GM12878 (cell line): ENCODE measurements around the gene TRIM77. TPM values are rescaled to one million over a fixed set of nuclear protein-coding genes. Genes with fewer than 3 reads are reported as not detected.
"Not testable (repeated sequence)": the region's sequence is repeated elsewhere in the genome, so short reads cannot be mapped to it uniquely, and the experiment has no call there.

ENCODE experiments used
- ATAC-seq: fragments of 200-7000 bp; cut with Tn5 transposase; 3 replicates; pipeline ENCODE4 v1.9.1; 2020; ENCODE audit warnings: mild to moderate bottlenecking, moderate library complexity
- BruUV-seq: library from RNA; stranded (reverse); fragments of 400-500 nt; replicated peaks from 2 replicates; lab custom pipeline; 2021; lab: Mats Ljungman, UMichigan
- CTCF ChIA-PET: fragments of 300-600 bp; sonication (Branson Sonifier 250); formaldehyde crosslinking; extraction: SDS; loops from one replicate; lab custom pipeline; 2021; ENCODE audit warnings: inconsistent platforms; lab: Yijun Ruan, JAX
- POLR2A ChIA-PET: fragments of 350-600 bp; formaldehyde crosslinking; extraction: SDS; loops from one replicate; lab custom pipeline; 2021; ENCODE audit warnings: inconsistent platforms; lab: Charles Lee
- RAD21 ChIA-PET: fragments of 300-600 bp; sonication (Branson Sonifier 250); formaldehyde crosslinking; loops from one replicate; lab custom pipeline; 2023; ENCODE audit warnings: antibody characterized with exemption; ENCODE audit not compliant: unreplicated experiment; lab: Charles Lee
- SMC1A ChIA-PET: fragments of 300-600 bp; sonication (Branson Sonifier 250); formaldehyde crosslinking; loops from one replicate; lab custom pipeline; 2023; ENCODE audit not compliant: unreplicated experiment, uncharacterized antibody; lab: Charles Lee
- DNase-seq: peaks from one replicate; pipeline ENCODE4 v3.0.0-alpha.2; 2011; ENCODE audit warnings: low read depth, low spot score
- FAIRE-seq: peaks from 3 replicates; lab custom pipeline; 2011; peaks lifted over from hg19 to GRCh38; lab: Jason Lieb, UNC
- H2AFZ ChIP-seq: 2 replicates; pipeline ENCODE4 v1.6.0; 2011; ENCODE audit warnings: low read depth, low read length, control low read depth; ENCODE audit not compliant: control insufficient read depth
- H3K27ac ChIP-seq: 2 replicates; pipeline ENCODE4 v1.5.1; 2011; ENCODE audit warnings: control low read depth; ENCODE audit not compliant: control insufficient read depth, insufficient read depth
- H3K27me3 ChIP-seq, 2 experiments: replicated peaks in 1 of 2; 2 replicates each; pipeline versions ENCODE4 v1.6.0 to v1.6.1; 2011; ENCODE audit warnings: low read length in 1 of 2; ENCODE audit not compliant: control insufficient read depth in 2 of 2, insufficient read depth in 2 of 2
- H3K36me3 ChIP-seq, 2 experiments: 2 replicates each; pipeline ENCODE4 v1.5.1; 2011; ENCODE audit warnings: low read length in 1 of 2; ENCODE audit not compliant: control insufficient read depth in 2 of 2, insufficient read depth in 2 of 2
- H3K4me1 ChIP-seq: 2 replicates; pipeline ENCODE4 v1.6.1; 2011; ENCODE audit warnings: mild to moderate bottlenecking, low read length, moderate library complexity, mixed read lengths; ENCODE audit not compliant: control insufficient read depth, insufficient read depth
- H3K4me2 ChIP-seq: 2 replicates; pipeline ENCODE4 v1.6.0; 2011; ENCODE audit warnings: control low read depth; ENCODE audit not compliant: control insufficient read depth, insufficient read depth
- H3K4me3 ChIP-seq: fragments of 200-600 bp; sonication (generic); 2 replicates; pipeline ENCODE4 v1.5.1; 2016
- H3K79me2 ChIP-seq: 2 replicates; pipeline ENCODE4 v1.6.0; 2011; ENCODE audit warnings: low read length; ENCODE audit not compliant: control insufficient read depth, insufficient read depth
- H3K9ac ChIP-seq: 2 replicates; pipeline ENCODE4 v1.8.0; 2011; ENCODE audit warnings: low read length, control low read depth, mixed read lengths; ENCODE audit not compliant: control insufficient read depth, insufficient read depth
- H3K9me3 ChIP-seq: replicated peaks from 3 replicates; pipeline ENCODE4 v1.5.1; 2011; ENCODE audit warnings: mild to moderate bottlenecking, low read length; ENCODE audit not compliant: control insufficient read depth, insufficient read depth
- H4K20me1 ChIP-seq: 2 replicates; pipeline ENCODE4 v1.6.0; 2011; ENCODE audit not compliant: control insufficient read depth, insufficient read depth
- BCL11A ChIP-seq: IDR thresholded peaks from 2 replicates; pipeline ENCODE4 v1.6.1; 2011; ENCODE audit warnings: low read depth, low read length
- IRF5 ChIP-seq: fragments of 450-650 bp; IDR thresholded peaks from 2 replicates; pipeline ENCODE4 v1.6.1; 2017; ENCODE audit warnings: borderline replicate concordance
- PML ChIP-seq: IDR thresholded peaks from 2 replicates; pipeline ENCODE4 v1.6.1; 2012; ENCODE audit warnings: low read length, inconsistent platforms
- SMAD1 ChIP-seq: fragments of 450-650 bp; IDR thresholded peaks from 2 replicates; pipeline ENCODE4 v1.6.1; 2018; ENCODE audit warnings: mild to moderate bottlenecking, low read depth; ENCODE audit not compliant: partially characterized antibody
- SREBF1 ChIP-seq: IDR thresholded peaks from 2 replicates; pipeline ENCODE4 v1.6.1; 2012; ENCODE audit warnings: mild to moderate bottlenecking, low read length
- ZBTB4 ChIP-seq: fragments of 450-650 bp; formaldehyde crosslinking; IDR thresholded peaks from 2 replicates; pipeline ENCODE4 v1.4.0; 2022; ENCODE audit warnings: mild to moderate bottlenecking, moderate library complexity
- ZNF207 ChIP-seq: fragments of 450-650 bp; IDR thresholded peaks from 2 replicates; pipeline ENCODE4 v1.6.1; 2014; ENCODE audit warnings: antibody characterized with exemption, mild to moderate bottlenecking, borderline replicate concordance
- WGBS: methylation state at CpG from one replicate; pipeline ENCODE4 v1.1.6; 2016; ENCODE audit warnings: low lambda C conversion rate; ENCODE audit not compliant: insufficient replicate concordance, insufficient coverage; ENCODE audit errors: missing lambda C conversion rate; 5-methylcytosine and 5-hydroxymethylcytosine counted together
- in situ Hi-C: fragments of 300-500 bp; cut with MboI; formaldehyde crosslinking; loops from 9 replicates; pipeline ENCODE4 v1.14.3; 2018; ENCODE audit warnings: mixed read lengths
- intact Hi-C: fragments of 100-400 bp; cut with micrococcal nuclease; formaldehyde crosslinking; loops from one replicate; pipeline ENCODE4 v1.14.2; 2022; ENCODE audit not compliant: unreplicated experiment
- polyA plus RNA-seq, 11 experiments: library from polyadenylated mRNA; depleted of rRNA in 4 of 11; unstranded in 6 of 11; stranded (reverse) in 5 of 11; fragments of >200 nt; fragmentation: Nextera tagmentation in 4 of 11; fragmentation: Illumina TruSeq in 1 of 11; extraction: Ambion mirVana in 4 of 11; extraction: Trizol in 1 of 11; gene quantifications; 1 replicate in 1 of 11; 2 replicates in 10 of 11; pipeline versions ENCODE4 v1.2.1 to v1.2.3, GENCODE V29; 2011 to 2016; ENCODE audit warnings: inconsistent platforms in 2 of 11, missing spikeins in 2 of 11, low read depth in 1 of 11
- total RNA-seq, 4 experiments: library from RNA; depleted of rRNA in 3 of 4; stranded (reverse); fragments of >200 nt in 3 of 4; fragmentation: Illumina TruSeq in 1 of 4; extraction: Trizol in 1 of 4; gene quantifications; 2 replicates each; pipeline versions ENCODE4 v1.2.1 to v1.2.3, GENCODE V29; 2013 to 2021

TRIM77 gene
- total and polyA plus RNA-seq, 10 of the 15 experiments (the other 5 are each of a cell fraction or from before 2014, with no cell fraction given) = not detected

GRCh38 chr11:89737116-89737515 lies 27.0 kb downstream of the TRIM77 start (continued):
- TF ChIP-seq ZBTB4 (CRISPR knock-in tag) (no peak), SREBF1 (no peak), IRF5 (no peak), ZNF207 (no peak), BCL11A (no peak), SMAD1 (no peak), PML (no peak)

GRCh38 chr11:89741406-89741805 lies 31.3 kb downstream of the TRIM77 start:
- H3K9ac ChIP-seq, CTCF ChIA-PET, H3K4me1 ChIP-seq, H3K36me3 ChIP-seq, H3K4me2 ChIP-seq, SMC1A ChIA-PET, intact Hi-C loops, FAIRE-seq, POLR2A ChIA-PET, ATAC-seq, H3K9me3 ChIP-seq, in situ Hi-C loops, H4K20me1 ChIP-seq, BruUV-seq, H3K27me3 ChIP-seq, H3K79me2 ChIP-seq, H2AFZ ChIP-seq, H3K27ac ChIP-seq, DNase-seq, H3K4me3 ChIP-seq, RAD21 ChIA-PET: not testable (repeated sequence)
- WGBS = 21% methylated on average over 7 of the region's 7 CpGs

GRCh38 chr11:89744158-89744557 lies 34.1 kb downstream of the TRIM77 start:
- H3K79me2 ChIP-seq, ATAC-seq, BruUV-seq, RAD21 ChIA-PET, H3K4me3 ChIP-seq, H3K9ac ChIP-seq, H3K27me3 ChIP-seq, H2AFZ ChIP-seq, H3K4me2 ChIP-seq, in situ Hi-C loops, POLR2A ChIA-PET, H3K9me3 ChIP-seq, H4K20me1 ChIP-seq, CTCF ChIA-PET, H3K36me3 ChIP-seq, FAIRE-seq, SMC1A ChIA-PET, H3K27ac ChIP-seq, H3K4me1 ChIP-seq, intact Hi-C loops, DNase-seq: not testable (repeated sequence)
- WGBS = 77% methylated on average over 27 of the region's 28 CpGs
